H9 (cell line): ENCODE measurements around the gene SLITRK6. TPM values are rescaled to one million over a fixed set of nuclear protein-coding genes. Genes with fewer than 3 reads are reported as not detected.

Source experiments
- DNase-seq: peaks from one replicate; pipeline ENCODE4 v3.0.0-alpha.2; 2017
- H2AFZ ChIP-seq: one replicate; pipeline ENCODE4 v1.6.1; 2013; ENCODE audit warnings: mild to moderate bottlenecking, low read length, control low read depth, moderate library complexity
- H2AK5ac ChIP-seq: 2 replicates; pipeline ENCODE4 v1.6.1; 2013; ENCODE audit warnings: low read length, control low read depth, mixed read lengths; ENCODE audit not compliant: insufficient read length
- H2BK120ac ChIP-seq: one replicate; pipeline ENCODE4 v1.6.1; 2013; ENCODE audit warnings: low read depth, mild to moderate bottlenecking, low read length, control low read depth, inconsistent platforms; ENCODE audit not compliant: poor library complexity, severe bottlenecking
- H2BK12ac ChIP-seq: 2 replicates; pipeline ENCODE4 v1.6.1; 2013; ENCODE audit warnings: low read length, control low read depth, mixed read lengths, low read depth; ENCODE audit not compliant: insufficient read length
- H2BK15ac ChIP-seq: 2 replicates; pipeline ENCODE4 v1.6.1; 2013; ENCODE audit warnings: low read depth, low read length, control low read depth
- H2BK20ac ChIP-seq: one replicate; pipeline ENCODE4 v1.6.1; 2013; ENCODE audit warnings: low read depth, mild to moderate bottlenecking, low read length, control low read depth, inconsistent platforms; ENCODE audit not compliant: poor library complexity, severe bottlenecking
- H2BK5ac ChIP-seq: 2 replicates; pipeline ENCODE4 v1.6.1; 2013; ENCODE audit warnings: low read length, control low read depth, mixed read lengths; ENCODE audit not compliant: insufficient read length
- H3K14ac ChIP-seq: 2 replicates; pipeline ENCODE4 v1.6.1; 2013; ENCODE audit warnings: low read length, control low read depth; ENCODE audit not compliant: insufficient read depth
- H3K18ac ChIP-seq: 2 replicates; pipeline ENCODE4 v1.6.1; 2013; ENCODE audit warnings: low read depth, mild to moderate bottlenecking, mixed read lengths, low read length, control low read depth; ENCODE audit not compliant: insufficient read length
- H3K23ac ChIP-seq: 2 replicates; pipeline ENCODE4 v1.6.1; 2013; ENCODE audit warnings: low read length, control low read depth, mixed read lengths, low read depth; ENCODE audit not compliant: insufficient read length
- H3K23me2 ChIP-seq: 2 replicates; pipeline ENCODE4 v1.6.1; 2013; ENCODE audit warnings: low read depth, mild to moderate bottlenecking, mixed read lengths, low read length, control low read depth; ENCODE audit not compliant: insufficient read length, poor library complexity, severe bottlenecking
- H3K27ac ChIP-seq: 2 replicates; pipeline ENCODE4 v1.5.1; 2013; ENCODE audit warnings: low read length, control low read depth, mixed read lengths, low read depth; ENCODE audit not compliant: insufficient read length
- H3K27me3 ChIP-seq: 2 replicates; pipeline ENCODE4 v1.6.1; 2013; ENCODE audit warnings: low read length, control low read depth, inconsistent platforms; ENCODE audit not compliant: insufficient read depth
- H3K4ac ChIP-seq: 2 replicates; pipeline ENCODE4 v1.6.1; 2013; ENCODE audit warnings: low read depth, mild to moderate bottlenecking, control low read depth, inconsistent platforms, low read length, moderate library complexity
- H3K4me1 ChIP-seq: 2 replicates; pipeline ENCODE4 v1.6.1; 2013; ENCODE audit warnings: low read length, control low read depth, inconsistent platforms; ENCODE audit not compliant: insufficient read depth
- H3K4me2 ChIP-seq: 2 replicates; pipeline ENCODE4 v1.6.1; 2013; ENCODE audit warnings: low read length, control low read depth, mixed read lengths; ENCODE audit not compliant: insufficient read length, insufficient read depth
- H3K56ac ChIP-seq: 2 replicates; pipeline ENCODE4 v1.6.1; 2013; ENCODE audit warnings: low read depth, mild to moderate bottlenecking, mixed read lengths, low read length, control low read depth; ENCODE audit not compliant: insufficient read length
- H3K79me1 ChIP-seq: 2 replicates; pipeline ENCODE4 v1.6.1; 2013; ENCODE audit warnings: low read depth, mild to moderate bottlenecking, moderate library complexity, low read length, control low read depth, inconsistent platforms; ENCODE audit not compliant: insufficient read depth, poor library complexity, severe bottlenecking
- H3K79me2 ChIP-seq: 2 replicates; pipeline ENCODE4 v1.6.1; 2013; ENCODE audit warnings: low read length, control low read depth, inconsistent platforms; ENCODE audit not compliant: insufficient read depth
- H3K9ac ChIP-seq: 2 replicates; pipeline ENCODE4 v1.6.1; 2013; ENCODE audit warnings: low read length, control low read depth, mixed read lengths; ENCODE audit not compliant: insufficient read length; ENCODE audit errors: extremely low read depth
- H3K9me3 ChIP-seq: one replicate; pipeline ENCODE4 v1.6.1; 2013; ENCODE audit warnings: low read depth, low read length, inconsistent platforms; ENCODE audit not compliant: control insufficient read depth
- H3T11ph ChIP-seq: one replicate; pipeline ENCODE4 v1.6.1; 2013; ENCODE audit warnings: mild to moderate bottlenecking, low read length, control low read depth, inconsistent platforms
- H4K20me1 ChIP-seq: one replicate; pipeline ENCODE4 v1.6.1; 2013; ENCODE audit not compliant: control insufficient read depth, insufficient read length, insufficient read depth
- H4K5ac ChIP-seq: 2 replicates; pipeline ENCODE4 v1.6.1; 2013; ENCODE audit warnings: low read depth, mild to moderate bottlenecking, mixed read lengths, low read length, control low read depth; ENCODE audit not compliant: insufficient read length
- H4K8ac ChIP-seq: replicated peaks from 2 replicates; pipeline ENCODE4 v1.6.1; 2013; ENCODE audit warnings: low read length, control low read depth, mixed read lengths, low read depth; ENCODE audit not compliant: insufficient read length
- H4K91ac ChIP-seq: 2 replicates; pipeline ENCODE4 v1.6.1; 2013; ENCODE audit warnings: low read depth, mild to moderate bottlenecking, moderate library complexity, mixed read lengths, low read length, control low read depth; ENCODE audit not compliant: insufficient read length
- H3K27ac Mint-ChIP-seq, 3 experiments: 2 replicates in 2 of 3; 3 replicates in 1 of 3; pipeline ENCODE4 v1.8.0; 2020 to 2021; ENCODE audit warnings: mixed read lengths in 3 of 3, mild to moderate bottlenecking in 1 of 3, moderate library complexity in 1 of 3
- H3K27me3 Mint-ChIP-seq: 2 replicates; pipeline ENCODE4 v1.8.0; 2021; ENCODE audit warnings: low read depth, mild to moderate bottlenecking, moderate library complexity, mixed read lengths
- H3K36me3 Mint-ChIP-seq, 3 experiments: 2 replicates in 2 of 3; 3 replicates in 1 of 3; pipeline ENCODE4 v1.8.0; 2020 to 2021; ENCODE audit warnings: low read depth in 3 of 3, mixed read lengths in 3 of 3; ENCODE audit not compliant: insufficient read depth in 1 of 3
- H3K4me1 Mint-ChIP-seq, 2 experiments: 2 replicates each; pipeline ENCODE4 v1.8.0; 2020; ENCODE audit warnings: mixed read lengths in 2 of 2
- H3K4me3 Mint-ChIP-seq, 2 experiments: 2 replicates in 1 of 2; 3 replicates in 1 of 2; pipeline ENCODE4 v1.8.0; 2020 to 2021; ENCODE audit warnings: mild to moderate bottlenecking in 2 of 2, mixed read lengths in 2 of 2, moderate library complexity in 1 of 2
- H3K9me3 Mint-ChIP-seq, 2 experiments: 2 replicates in 1 of 2; 3 replicates in 1 of 2; pipeline ENCODE4 v1.8.0; 2020; ENCODE audit warnings: mild to moderate bottlenecking in 2 of 2, mixed read lengths in 2 of 2, moderate library complexity in 1 of 2
- WGBS: extraction: QIAGEN DNeasy Blood & Tissue Kit; methylation state at CpG from one replicate; pipeline ENCODE4 v1.1.7; 2013; ENCODE audit warnings: missing lambda C conversion rate, low lambda C conversion rate, mixed read lengths; ENCODE audit not compliant: insufficient read length; ENCODE audit errors: extremely low coverage; 5-methylcytosine and 5-hydroxymethylcytosine counted together
- total RNA-seq: library from RNA; stranded (reverse); gene quantifications from 2 replicates; pipeline ENCODE4 v1.2.1, GENCODE V29; 2021
- TF ChIP-seq, protein P1 (sequence below): fragments of 200-600 bp; sonication (generic); conservative IDR thresholded peaks from 3 replicates; pipeline ENCODE4 v1.8.0; 2021; ENCODE audit warnings: antibody characterized with exemption, mild to moderate bottlenecking

SLITRK6 gene
- total RNA-seq, 1 experiment from 2014 or later = not detected

DNA sequence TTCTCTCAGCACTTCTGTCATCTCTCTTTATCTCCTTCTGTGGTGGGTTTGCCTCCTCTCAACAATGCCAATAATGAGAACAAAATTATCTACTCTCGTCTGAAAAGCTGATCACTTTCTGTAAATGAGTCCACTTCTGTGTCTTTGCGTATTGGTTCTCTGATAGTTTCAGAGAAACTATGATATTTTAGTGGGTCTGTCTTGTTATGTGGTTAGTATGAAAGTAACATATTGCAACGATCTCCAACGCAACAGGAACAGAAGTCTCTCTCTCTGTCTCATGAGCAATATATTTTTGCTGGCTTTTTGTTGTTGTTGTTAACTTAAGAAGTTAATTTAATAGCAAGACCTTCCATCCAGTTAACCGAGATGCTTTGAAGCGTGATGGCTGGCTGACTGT is 47.8 kb upstream of the SLITRK6 start:
- Histone ChIP-seq H2BK120ac (no peak overlapping the region), H2BK5ac (no peak overlapping the region), H3K9ac (no peak overlapping the region), H3K79me1 (no peaks in the 10 kb centered on the region), H3K79me2 (no peaks in the 10 kb centered on the region), H3K4ac (no peak overlapping the region), H4K8ac (no peak overlapping the region), H3K27ac (no peak overlapping the region), H3K56ac (no peak overlapping the region), H4K91ac (no peak overlapping the region), H3K27me3 (no peaks in the 10 kb centered on the region), H2BK15ac (no peak overlapping the region), H3T11ph (no peak overlapping the region), H3K14ac (no peak overlapping the region), H3K23ac (no peak overlapping the region), H2BK12ac (no peak overlapping the region), H3K4me2 (no peak overlapping the region), H3K23me2 (no peaks in the 10 kb centered on the region), H4K5ac (no peak overlapping the region), H2AFZ (no peak overlapping the region), H3K9me3 (peaks cover 17% of the 10 kb centered on the region), H3K18ac (no peak overlapping the region), H2BK20ac (no peak overlapping the region), H4K20me1 (no peaks in the 10 kb centered on the region), H3K4me1 (no peaks in the 10 kb centered on the region), H2AK5ac (no peak overlapping the region)
- Mint-ChIP-seq H3K27me3 (no peaks in the 10 kb centered on the region), H3K4me1 (no peaks in the 10 kb centered on the region), H3K9me3 (peaks cover 26% of the 10 kb centered on the region in 2 experiments), H3K4me3 (no peak overlapping the region), H3K36me3 (peaks cover 20 to 28% (median 21%) of the 10 kb centered on the region in 3 experiments), H3K27ac (no peak overlapping the region)
- WGBS = no CpG with 5 or more reads among the region's 6 CpGs
- TF ChIP-seq, protein P1, sequence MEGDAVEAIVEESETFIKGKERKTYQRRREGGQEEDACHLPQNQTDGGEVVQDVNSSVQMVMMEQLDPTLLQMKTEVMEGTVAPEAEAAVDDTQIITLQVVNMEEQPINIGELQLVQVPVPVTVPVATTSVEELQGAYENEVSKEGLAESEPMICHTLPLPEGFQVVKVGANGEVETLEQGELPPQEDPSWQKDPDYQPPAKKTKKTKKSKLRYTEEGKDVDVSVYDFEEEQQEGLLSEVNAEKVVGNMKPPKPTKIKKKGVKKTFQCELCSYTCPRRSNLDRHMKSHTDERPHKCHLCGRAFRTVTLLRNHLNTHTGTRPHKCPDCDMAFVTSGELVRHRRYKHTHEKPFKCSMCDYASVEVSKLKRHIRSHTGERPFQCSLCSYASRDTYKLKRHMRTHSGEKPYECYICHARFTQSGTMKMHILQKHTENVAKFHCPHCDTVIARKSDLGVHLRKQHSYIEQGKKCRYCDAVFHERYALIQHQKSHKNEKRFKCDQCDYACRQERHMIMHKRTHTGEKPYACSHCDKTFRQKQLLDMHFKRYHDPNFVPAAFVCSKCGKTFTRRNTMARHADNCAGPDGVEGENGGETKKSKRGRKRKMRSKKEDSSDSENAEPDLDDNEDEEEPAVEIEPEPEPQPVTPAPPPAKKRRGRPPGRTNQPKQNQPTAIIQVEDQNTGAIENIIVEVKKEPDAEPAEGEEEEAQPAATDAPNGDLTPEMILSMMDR = no peak
- DNase-seq = no peak
